ENCODE measurements around the gene DEDD. TPM values are rescaled to one million over a fixed set of nuclear protein-coding genes. Genes with fewer than 3 reads are reported as not detected.
"Not testable (repeated sequence)": the region's sequence is repeated elsewhere in the genome, so short reads cannot be mapped to it uniquely, and the experiment has no call there.

Gene DEDD
- total RNA-seq, 1 donor from 2014 or later, result 29.3 TPM

GRCh38 chr1:161133220-161133740 is 813 bp upstream of the DEDD start:
- intact Hi-C loops (cut with micrococcal nuclease), result no loop called here
- DNase-seq (no peak), ATAC-seq (peak; percentile 35)

GRCh38 chr1:161131523-161132409 is 701 bp downstream of the DEDD start:
- intact Hi-C loops (cut with micrococcal nuclease), result no loop called here
- no peak for DNase-seq

GRCh38 chr1:161130266-161130665 is 2.2 kb downstream of the DEDD start:
- ATAC-seq (no peak), DNase-seq (no peak)
- intact Hi-C loops (cut with micrococcal nuclease), result no loop called here

More at GRCh38 chr1:161131523-161132409, 701 bp downstream of the DEDD start:
- ATAC-seq, result peak; percentile 23

GRCh38 chr1:161128591-161129420 is 3.7 kb downstream of the DEDD start:
- intact Hi-C loops (cut with micrococcal nuclease), result no loop called here
- DNase-seq (no peak), ATAC-seq (no peak)

GRCh38 chr1:161127649-161128048 is 4.8 kb downstream of the DEDD start:
- DNase-seq (no peak), ATAC-seq (no peak)
- intact Hi-C loops (cut with micrococcal nuclease), result no loop called here

- intact Hi-C loops (cut with micrococcal nuclease), result no loop called here
- no peak for ATAC-seq
- DNase-seq, result no peak
Measured at GRCh38 chr1:161122967-161123366, 9.5 kb downstream of the DEDD start.

GRCh38 chr1:161121834-161122233 is 10.6 kb downstream of the DEDD start:
- DNase-seq (no peak), ATAC-seq (no peak)
- intact Hi-C loops (cut with micrococcal nuclease), result no loop called here

- DNase-seq (no peak), ATAC-seq (no peak)
- intact Hi-C loops (cut with micrococcal nuclease), result no loop called here
Measured at GRCh38 chr1:161121042-161121650, 11.3 kb downstream of the DEDD start.

GRCh38 chr1:161119092-161119903 is 13.2 kb downstream of the DEDD start:
- ATAC-seq (peak; percentile 39), DNase-seq (peak; percentile 68)
- intact Hi-C loops (cut with micrococcal nuclease), result no loop called here

GRCh38 chr1:161117759-161118581 is 14.5 kb downstream of the DEDD start, which contains the start of the genes NIT1 and PFDN2:
Gene NIT1, plus strand, starts transcription at chr1:161118105. Its CDS starts 72 bp downstream, at chr1:161118177.
Gene PFDN2, minus strand, starts transcription at chr1:161118037. Its CDS starts 11 bp downstream, at chr1:161118026.
- intact Hi-C loops (cut with micrococcal nuclease), result no loop called here
- DNase-seq, result peak; percentile 92
- peak; percentile 92 for ATAC-seq

- ATAC-seq; intact Hi-C loops (cut with micrococcal nuclease): not testable (repeated sequence)
Measured at GRCh38 chr1:161115961-161116360, 16.5 kb downstream of the DEDD start.

GRCh38 chr1:161115132-161115711 is 17.2 kb downstream of the DEDD start:
- intact Hi-C loops (cut with micrococcal nuclease), result no loop called here
- no peak for DNase-seq
- ATAC-seq, result no peak

More at GRCh38 chr1:161115961-161116360, 16.5 kb downstream of the DEDD start:
- not testable (repeated sequence) for DNase-seq

- intact Hi-C loops (cut with micrococcal nuclease), result no loop called here
- DNase-seq (no peak), ATAC-seq (no peak)
Measured at GRCh38 chr1:161114556-161114955, 17.9 kb downstream of the DEDD start.

- intact Hi-C loops (cut with micrococcal nuclease), result no loop called here
- ATAC-seq (no peak), DNase-seq (no peak)
Measured at GRCh38 chr1:161113915-161114314, 18.6 kb downstream of the DEDD start.

- DNase-seq, result no peak
- no peak for ATAC-seq
- intact Hi-C loops (cut with micrococcal nuclease), result no loop called here
Measured at GRCh38 chr1:161111527-161111926, 20.9 kb downstream of the DEDD start.

GRCh38 chr1:161111117-161111516 is 21.4 kb downstream of the DEDD start:
- DNase-seq (no peak), ATAC-seq (no peak)
- intact Hi-C loops (cut with micrococcal nuclease), result no loop called here

GRCh38 chr1:161106431-161106830 is 26.0 kb downstream of the DEDD start:
- ATAC-seq (no peak), DNase-seq (no peak)
- intact Hi-C loops (cut with micrococcal nuclease), result no loop called here
